Activated CD4-positive, alpha-beta T cell treated with anti-CD3 and anti-CD28 coated beads, Interleukin-2, Interleukin-4, amounts not matched to agents 100 ng/mL and 50 ng/mL, durations not matched to agents 16 hours and 8 hours (primary cell): Measurements from ENCODE around the gene KLHL22.
"Not testable (repeated sequence)": the region's sequence is repeated elsewhere in the genome, so short reads cannot be mapped to it uniquely, and the experiment has no call there.

ENCODE experiments used
- DNase-seq: peaks from one replicate; pipeline ENCODE4 v3.0.0-alpha.2; 2020; ENCODE audit warnings: low spot score

Gene KLHL22

GRCh38 chr22:20523086-20523983 is 27.7 kb upstream of the KLHL22 start:
- no peak for DNase-seq

- DNase-seq = no peak
Observed at GRCh38 chr22:20522134-20523004, 26.8 kb upstream of the KLHL22 start.

DNA sequence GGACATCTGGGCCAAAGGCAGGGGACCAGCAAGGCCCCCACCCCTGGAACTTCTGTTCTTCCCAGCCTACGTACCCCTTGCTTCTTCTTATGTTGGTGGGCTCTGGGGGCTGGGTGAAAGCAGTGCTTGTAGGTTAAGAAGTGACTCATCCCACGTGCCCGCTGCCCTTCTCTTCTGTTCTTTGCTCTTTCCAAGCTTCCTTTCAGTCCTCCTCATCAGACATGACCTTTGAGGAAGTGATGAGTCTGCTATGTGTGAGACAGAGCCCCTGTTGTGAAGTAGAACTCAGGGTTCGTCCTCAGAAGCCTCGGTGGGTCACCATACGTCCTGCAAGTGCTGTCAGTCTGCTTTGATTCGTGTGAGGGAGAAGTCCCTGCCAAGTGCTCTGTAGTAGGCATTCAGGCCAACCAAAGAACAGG is 24.5 kb upstream of the KLHL22 start:
- no peak for DNase-seq

DNA sequence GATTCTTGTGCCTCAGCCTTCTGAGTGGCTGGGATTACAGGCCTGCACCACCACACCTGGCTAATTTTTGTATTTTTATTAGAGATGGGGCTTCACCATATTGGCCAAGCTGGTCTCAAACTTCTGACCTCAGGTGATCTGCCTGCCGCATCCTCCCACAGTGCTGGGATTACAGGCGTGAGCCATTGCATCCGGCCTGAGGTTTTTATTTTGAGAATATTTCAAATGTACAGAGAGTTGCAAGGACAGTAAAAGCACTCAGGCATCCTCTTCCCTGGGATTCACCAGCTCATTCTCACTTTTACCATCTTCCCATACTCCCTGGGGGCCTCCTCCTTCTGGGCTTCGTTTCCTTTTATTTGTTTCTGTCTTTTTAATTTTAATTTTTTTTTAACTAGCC is 24.0 kb upstream of the KLHL22 start:
- DNase-seq = no peak

GRCh38 chr22:20517841-20518592 is 22.4 kb upstream of the KLHL22 start:
- no peak for DNase-seq

- DNase-seq = no peak
Observed at GRCh38 chr22:20517422-20517821, 21.8 kb upstream of the KLHL22 start.

DNA sequence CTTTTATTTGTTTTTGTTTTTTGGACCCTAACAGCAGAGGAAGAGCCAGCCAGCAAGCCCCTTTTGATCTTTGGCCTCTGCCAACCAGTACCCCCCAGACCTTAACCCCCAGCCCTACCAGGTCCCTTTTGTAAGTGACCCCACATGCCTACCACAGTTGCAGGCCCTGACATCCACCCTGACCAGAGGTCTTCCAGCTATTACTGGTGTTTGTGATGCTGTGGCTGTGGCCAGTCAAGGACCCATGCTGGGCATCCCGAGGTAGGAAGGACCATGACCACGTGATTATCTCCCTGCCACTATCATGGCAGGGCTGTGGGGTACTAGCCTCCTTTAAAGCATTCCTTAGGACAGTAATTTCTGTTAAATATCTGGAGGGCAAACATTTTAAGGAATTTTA is 20.8 kb upstream of the KLHL22 start:
- DNase-seq = no peak

DNA sequence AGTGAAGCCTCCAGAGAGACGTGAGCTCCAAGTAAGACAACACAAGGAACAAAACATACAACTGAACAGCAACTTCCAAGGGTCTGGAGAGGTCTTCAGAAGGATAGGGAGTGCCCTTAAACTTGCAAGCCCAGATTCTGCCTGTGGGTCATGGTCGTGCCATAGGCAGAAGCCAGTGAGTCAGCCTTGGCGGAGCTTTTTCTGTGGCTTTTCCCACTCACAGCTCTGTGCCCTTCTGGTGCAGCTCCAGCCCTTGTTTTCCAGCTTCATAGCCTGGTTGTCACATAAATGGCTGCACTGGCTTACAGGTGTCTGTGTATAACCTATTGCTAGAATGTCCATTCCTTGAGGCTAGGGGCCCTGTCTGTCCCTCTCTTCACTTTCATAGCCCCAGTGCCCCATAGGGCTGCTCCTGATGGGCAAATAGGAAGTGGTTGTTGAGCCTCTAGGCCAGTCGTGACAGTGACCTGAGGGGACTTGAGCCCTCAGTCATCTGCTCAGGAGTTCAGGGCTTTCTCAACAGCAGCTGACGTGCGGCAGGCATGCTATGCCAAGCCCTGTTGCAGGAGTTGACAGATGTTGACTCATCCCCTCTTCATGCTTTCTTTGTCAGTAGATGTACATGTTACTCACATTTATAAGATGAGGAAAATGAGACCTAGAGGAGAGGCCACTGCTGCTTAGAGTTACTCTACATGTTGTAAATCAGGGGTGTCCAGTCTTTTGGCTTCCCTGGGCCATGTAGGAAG is 19.2 kb upstream of the KLHL22 start:
- DNase-seq = no peak

- no peak for DNase-seq
Observed at GRCh38 chr22:20511578-20512229, 16.1 kb upstream of the KLHL22 start.

DNA sequence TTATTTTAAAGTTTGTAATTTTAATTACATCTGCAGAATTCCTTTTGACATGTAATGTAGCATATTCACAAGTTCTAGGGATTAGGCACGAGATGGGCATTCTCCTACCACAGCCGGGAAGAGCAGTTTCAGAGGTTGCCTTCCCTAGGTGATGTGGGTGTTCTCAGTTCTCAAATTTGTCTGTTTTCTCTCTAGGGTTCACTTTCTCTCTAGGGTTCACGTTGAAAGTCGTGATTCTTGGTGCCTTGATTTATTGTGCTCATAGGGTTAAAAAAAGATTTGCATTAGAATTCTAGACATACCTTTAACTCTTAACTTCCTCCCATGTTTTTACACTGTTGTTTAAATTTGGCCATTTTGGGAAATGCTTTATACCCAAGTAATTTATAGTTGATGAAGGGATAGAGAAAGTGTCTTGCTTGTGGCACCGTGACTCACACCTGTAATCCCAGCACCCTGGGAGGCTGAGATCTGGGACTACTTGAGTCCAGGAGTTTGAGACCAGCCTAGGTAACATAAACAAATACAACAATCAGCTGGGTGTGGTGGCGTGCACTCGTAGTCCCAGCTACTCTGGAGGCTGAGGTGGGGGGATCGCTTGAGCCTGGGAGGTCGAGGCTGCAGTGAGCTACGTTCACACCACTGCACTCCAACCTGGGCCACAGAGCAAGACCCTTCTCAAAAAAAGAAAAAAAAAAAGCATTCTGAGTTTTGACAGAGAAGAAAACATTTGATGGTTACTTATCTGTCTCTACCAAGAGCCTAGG is 15.4 kb upstream of the KLHL22 start:
- DNase-seq = no peak

DNA sequence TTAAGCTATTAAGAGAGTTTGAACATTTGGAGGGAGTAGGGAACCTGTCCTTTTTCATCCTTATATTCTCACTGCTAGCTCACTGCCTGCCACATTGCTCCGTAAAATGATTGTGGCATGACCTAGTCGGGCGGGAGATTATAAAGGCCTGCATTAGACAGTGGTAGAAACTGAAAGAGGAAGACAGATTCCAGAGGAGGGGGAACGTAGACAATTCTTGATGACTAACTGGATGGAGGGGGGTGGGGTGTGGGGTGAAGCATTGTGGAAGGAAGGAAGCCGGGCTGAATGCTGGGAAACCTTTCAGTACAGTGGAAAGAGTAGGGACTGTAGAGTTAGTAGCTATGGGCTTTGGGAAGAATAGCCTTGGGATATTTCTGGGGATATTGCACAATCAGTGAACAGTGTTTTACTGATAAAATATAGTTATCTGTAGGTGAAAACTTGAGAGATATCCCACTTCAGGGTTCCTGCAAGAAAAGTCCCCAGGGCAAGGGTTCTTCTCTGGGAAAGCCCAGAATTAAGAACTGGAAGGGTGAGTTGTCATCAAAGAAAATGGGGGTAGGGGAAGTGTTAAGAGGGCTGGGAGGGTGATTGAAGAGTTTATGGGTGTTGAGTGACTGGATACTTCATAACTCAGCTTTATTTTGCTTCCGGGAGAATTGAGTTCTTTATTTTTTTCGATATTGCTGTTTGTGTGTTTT is 13.9 kb upstream of the KLHL22 start:
- DNase-seq = peak; percentile 59

DNA sequence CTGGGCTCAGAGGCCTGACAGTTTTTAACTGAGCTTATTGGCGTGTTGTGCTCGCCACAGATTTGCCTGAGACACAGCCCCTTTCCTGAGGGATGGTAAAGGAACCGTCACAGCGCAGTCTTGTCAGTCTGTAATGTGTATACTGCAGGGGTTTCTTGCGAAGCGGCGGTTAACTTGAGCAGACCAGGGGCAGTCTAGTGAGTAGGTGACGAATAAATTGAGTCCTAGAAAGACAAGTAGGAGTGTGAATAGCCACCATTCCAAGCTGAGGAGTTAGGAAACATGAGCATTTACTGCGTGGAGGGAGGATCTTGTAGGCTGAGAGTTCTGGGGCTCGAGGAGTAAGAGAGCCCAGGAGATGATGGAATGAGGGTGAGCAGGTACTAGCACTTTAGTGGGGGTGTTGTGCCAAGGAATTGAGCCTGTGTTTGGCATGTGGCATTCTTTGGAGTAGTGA is 13.2 kb upstream of the KLHL22 start:
- DNase-seq = no peak

DNA sequence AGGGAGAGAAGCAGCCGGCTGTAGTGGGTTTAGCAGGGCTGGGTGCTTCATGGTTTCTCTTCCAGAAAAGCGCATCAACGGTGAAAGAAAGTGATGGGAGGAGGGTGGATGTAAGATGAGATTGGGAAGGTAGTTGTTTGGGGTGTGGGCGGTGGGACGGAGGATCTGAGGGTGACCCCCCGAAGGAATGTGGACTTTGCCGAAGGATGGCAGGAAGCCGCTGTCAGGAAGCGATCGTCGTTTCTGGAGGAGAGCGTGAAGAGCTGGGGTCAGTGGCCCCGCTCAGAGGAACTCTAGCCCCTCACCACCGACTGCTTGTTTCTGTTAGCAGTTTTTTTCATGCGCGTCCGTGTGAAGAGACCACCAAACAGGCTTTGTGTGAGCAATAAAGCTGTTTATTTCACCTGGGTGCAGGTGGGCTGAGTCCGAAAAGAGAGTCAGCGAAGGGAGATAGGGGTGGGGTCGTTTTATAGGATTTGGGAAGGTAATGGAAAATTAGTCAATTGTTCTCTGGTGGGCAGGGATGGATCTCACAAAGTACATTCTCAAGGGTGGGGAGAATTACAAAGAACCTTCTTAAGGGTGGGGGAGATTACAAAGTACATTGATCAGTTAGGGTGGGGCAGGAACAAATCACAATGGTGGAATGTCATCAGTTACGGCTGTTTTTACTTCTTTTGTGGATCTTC is 12.6 kb upstream of the KLHL22 start:
- not testable (repeated sequence) for DNase-seq

DNA sequence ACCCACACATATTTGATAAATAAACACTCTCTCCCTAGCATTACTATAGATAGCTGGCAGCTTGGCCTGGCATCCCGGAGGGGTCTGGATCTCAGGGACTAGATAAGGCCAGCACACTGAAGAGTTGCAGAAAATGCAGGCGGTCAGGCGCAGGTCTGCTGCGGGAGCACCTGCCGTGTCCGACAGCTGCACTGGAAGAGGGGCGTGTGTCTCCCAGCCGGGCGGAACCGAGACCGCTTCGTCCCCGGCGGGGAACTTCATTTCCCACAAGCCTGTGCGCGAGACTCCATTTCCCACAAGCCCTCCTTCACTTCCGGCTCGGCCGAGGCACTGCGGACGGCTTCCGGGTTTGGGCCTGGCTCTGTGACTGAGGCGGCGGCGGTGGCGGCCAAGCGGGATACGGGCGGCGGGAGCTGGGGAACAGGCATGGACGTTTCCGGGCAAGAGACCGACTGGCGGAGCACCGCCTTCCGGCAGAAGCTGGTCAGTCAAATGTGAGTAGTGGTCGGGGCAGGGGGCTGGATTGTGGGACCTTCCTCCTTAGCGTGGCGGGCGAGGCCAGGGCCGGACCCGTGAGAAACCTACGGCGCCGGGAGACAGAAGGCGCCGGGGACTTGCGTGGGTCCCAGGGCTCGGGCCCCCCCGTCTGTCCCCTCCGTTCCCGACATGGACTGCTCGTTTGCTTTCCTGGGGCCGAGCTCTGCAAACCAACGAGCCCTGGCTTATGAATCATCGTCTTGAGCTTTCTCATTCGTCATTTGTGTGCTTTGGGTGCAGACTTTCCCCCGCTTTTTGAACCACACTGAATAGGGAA is 11.9 kb upstream of the KLHL22 start, which contains the start of gene MED15:
MED15 (plus strand) TSS at position 358 of the 814 bp plus-strand sequence; CDS start at position 427, 69 bp downstream.
- peak; percentile 93 for DNase-seq

GRCh38 chr22:20506543-20507252 is 11.1 kb upstream of the KLHL22 start:
- no peak for DNase-seq

DNA sequence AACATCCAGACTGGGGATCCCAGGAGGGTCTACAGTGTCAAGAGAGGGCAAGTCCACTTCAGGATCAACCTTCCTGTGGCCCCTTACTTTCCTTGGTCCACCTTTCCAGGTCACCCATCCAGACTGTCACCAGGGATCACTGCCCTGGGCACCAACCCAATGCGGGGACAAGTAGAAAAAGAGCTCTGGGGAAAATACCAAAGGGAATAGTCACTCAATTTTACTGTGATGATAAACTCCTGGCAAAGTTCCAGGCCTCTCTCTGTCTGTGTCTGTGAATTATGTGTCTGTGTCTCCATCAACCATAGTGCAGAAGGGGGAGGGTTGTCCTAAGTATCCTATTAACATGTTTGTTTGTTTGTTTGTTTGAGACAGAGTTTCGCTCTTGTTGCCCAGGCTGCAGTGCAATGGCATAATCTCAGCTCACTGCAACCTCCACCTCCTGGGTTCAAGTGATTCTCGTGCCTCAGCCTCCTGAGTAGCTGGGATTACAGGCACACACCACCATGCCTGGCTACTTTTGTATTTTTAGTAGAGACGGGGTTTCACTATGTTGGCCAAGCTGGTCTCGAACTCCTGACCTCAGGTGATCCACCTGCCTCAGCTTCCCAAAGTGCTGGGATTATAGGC is 8.8 kb upstream of the KLHL22 start:
- not testable (repeated sequence) for DNase-seq

DNA sequence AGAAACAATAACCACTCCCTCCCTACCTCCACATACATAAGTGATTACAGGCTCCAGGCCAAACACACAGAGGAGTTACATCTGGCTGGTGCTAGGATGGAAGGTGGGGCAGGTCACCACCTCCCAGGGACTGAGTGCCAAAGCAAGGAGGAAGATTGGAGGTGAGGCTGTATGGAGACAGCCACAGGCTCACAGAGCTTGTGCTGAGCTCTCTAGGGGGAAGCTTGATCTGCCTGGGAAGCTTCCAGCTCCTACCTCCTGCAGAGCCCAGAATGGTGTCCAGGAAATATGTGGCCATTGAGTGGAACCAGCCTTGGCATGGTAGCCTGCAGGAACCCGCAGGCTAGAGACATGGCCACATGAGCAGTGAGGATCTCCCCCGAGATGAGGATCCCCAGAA is 8.2 kb upstream of the KLHL22 start:
- no peak for DNase-seq
